DMS114 treated with DMSO at 0.1 percent for 48 hours (cell line): ENCODE data around the gene PTGER2.

Source experiments
- DNase-seq: peaks from one replicate; lab custom pipeline; 2025; ENCODE audit not compliant: unreplicated experiment; lab: John Stamatoyannopoulos, UW

Gene PTGER2

GRCh38 chr14:52366796-52367315 lies 52.7 kb downstream of the PTGER2 start:
- no peak for DNase-seq

DNA sequence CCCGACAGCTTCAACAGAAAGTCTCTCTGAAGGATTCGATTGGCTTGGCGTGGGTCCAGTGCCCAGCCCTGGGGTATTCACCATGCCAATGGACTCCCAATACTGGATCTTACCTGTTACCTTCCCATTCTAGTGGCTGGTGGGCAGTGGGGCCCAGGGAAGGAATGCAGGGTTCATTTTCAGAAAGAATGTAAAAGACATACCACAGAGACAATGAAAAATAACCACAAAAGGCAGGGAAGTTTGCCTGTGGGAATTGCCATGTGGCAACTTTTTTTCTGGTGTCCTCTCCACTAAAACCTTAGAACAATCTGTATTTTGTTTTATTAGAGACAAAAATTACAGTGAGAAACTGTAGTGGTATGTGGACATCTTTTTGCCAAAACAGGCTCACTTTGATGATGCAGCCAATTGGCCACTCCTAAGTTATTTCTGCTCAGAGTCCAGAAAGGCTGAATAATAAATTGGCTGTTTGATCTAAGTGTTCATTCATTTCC lies 55.2 kb downstream of the PTGER2 start:
- no peak for DNase-seq

DNA sequence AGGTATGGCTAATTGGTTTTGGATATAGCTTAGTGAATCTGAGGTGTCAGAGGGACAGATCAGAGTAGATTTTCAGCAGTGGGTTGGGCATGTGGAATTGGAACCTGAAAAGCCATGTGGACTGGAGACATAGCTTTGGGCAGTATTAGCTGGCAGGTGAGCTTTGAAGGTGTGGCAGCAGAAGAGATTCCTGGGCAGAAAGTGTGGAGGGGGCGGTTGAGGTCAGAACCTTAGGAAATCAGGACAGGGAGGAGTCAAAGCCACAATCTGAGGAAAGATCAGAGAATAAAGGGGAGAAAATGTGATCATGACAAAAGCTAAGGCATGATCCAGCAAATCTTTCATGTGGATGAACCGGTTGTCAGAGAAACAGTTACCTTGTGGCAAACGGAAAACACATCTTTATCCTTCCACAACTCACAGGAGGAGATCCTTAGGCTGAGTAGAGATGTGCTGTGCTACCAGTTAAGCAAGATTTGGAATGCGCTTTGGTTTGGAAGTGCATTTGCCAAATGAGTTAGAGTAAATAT lies 56.4 kb downstream of the PTGER2 start:
- no peak for DNase-seq

DNA sequence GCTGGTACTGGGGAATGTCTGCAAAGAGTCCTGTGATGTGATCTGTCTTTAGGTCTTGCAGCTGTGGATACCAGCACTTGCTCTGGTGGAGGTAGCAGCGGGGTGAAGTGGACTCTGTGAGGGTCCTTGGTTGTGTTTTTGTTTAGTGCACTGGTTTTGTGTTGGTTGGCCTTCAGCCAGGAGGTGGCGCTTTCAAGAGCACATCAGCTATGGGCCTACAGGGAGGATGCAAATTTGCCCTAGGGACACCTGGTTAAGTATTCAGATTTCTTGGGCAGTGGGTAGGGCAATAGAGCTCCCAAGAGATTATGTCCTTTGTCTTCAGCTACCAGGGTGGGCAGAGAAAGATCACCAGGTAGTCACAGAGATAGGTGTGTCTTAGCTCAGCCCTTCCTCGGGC lies 63.8 kb downstream of the PTGER2 start:
- DNase-seq: no peak
